Suppressor macrophage treated with lipopolysaccharide for 4 hours (primary cell): ENCODE results near the gene TSSK3.
A peak's percentile ranks its signal among the peaks of the same experiment; 100 is the strongest.

Experiments used
- DNase-seq: peaks from one replicate; pipeline ENCODE4 v3.0.0-alpha.2; 2020

Gene TSSK3

DNA sequence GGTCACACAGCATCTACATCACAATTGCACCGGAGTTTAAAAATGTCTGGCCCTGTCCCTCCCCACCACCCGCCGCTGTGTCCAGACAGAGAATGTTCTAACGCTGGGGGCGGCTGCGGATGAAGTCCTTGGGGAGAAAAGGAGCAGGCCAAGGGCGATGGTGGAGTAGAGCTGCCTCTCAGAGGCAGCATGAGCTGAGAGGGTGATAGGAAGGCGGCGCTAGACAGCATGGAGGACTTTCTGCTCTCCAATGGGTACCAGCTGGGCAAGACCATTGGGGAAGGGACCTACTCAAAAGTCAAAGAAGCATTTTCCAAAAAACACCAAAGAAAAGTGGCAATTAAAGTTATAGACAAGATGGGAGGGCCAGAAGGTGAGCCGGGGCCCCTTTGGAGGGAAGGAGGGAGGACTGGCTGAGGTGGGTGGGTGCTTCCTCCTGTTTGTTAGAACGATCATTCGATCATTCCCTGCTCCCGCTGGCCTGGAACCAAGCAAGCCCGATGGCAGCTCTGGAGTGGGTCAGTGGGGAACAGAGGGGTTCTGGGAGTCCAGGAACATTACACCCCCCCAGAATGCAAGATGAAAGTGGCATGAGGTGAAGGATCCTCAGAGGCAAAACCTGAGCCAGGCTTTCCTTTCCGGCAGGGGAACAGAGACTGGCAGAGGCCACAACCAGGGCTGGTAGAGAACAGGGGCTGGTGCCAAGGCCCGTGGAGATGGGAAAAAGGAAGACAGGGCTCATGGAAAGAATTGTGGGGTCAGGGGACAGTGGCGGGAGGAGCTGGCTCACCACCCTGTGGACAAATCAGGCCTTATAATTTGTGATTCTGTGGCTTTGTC, at the start of gene TSSK3, which contains the start of gene FAM229A:
Gene TSSK3 (plus strand): TSS at position 66 of the 840 bp plus-strand sequence. CDS start 163 bp downstream, at position 229.
Gene FAM229A (minus strand): TSS at position 12 of the 840 bp plus-strand sequence. CDS start 394 bp downstream, outside the sequence.
- no peak for DNase-seq

GRCh38 chr1:32316903-32317277, 45.4 kb upstream of the TSSK3 start:
- no peak for DNase-seq

DNA sequence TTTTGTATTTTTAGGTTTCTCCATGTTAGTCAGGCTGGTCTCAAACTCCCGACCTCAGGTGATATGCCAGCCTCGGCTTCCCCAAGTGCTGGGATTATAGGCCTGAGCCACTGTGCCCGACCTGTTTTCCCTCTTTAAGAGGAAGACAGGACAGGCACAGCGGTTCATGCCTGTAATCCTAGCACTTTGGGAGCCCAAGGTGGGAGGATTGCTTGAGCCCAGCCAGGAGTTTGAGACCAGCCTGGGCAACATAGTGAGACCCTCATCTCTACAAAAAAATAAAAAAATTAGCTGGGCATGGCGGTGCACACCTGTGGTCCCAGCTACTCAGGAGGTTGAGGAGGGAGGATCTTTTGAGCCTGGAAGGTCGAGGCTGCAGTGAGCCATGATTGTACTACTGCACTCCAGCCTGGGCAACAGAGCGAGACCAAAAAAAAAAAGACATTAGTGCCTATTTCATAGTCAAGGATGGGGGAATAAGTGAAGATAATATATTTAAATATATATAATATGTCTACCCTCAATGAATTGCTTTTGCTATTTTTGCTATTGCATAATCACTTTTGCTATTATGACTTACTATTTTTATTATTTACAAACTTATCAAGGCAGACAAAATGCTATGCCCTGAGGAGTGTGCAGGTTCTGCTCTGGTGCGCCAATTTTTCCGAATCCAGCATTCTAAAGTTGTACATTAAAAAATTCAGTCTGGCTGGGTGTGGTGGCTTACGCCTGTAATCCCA, 44.0 kb upstream of the TSSK3 start:
- no peak for DNase-seq

GRCh38 chr1:32321712-32322291, 40.5 kb upstream of the TSSK3 start:
- no peak for DNase-seq

- no peak for DNase-seq
These were observed 35.1 kb upstream of the TSSK3 start for GRCh38 chr1:32327204-32327603.

DNA sequence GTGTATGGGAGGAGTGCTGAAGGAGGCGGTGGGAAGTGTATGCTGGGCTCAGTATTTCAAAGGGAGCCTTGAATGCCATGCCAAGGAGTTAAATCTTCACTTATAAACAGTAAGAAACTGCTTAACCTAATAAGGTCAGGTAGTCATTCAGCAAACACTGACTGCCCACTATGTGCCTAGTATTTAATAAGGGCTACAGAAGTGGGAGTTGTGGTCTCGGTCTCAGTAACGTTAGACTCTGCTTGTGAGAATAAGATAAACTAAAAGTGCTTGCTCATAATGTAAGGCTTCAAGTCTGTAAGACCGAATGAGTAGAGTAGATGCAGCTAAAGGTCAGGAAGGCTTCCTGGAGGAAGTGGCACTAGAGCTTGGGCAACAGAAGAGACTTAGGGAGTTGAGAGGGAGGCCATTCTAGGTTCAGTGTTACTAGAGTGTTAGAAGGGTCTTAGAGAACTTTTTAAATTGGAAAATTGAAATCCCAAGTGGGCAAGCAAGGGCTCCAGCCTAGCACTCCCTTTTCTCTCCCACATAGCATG, 32.3 kb upstream of the TSSK3 start:
- DNase-seq = no peak

- no peak for DNase-seq
These were observed 31.7 kb upstream of the TSSK3 start for GRCh38 chr1:32330558-32331151.

DNA sequence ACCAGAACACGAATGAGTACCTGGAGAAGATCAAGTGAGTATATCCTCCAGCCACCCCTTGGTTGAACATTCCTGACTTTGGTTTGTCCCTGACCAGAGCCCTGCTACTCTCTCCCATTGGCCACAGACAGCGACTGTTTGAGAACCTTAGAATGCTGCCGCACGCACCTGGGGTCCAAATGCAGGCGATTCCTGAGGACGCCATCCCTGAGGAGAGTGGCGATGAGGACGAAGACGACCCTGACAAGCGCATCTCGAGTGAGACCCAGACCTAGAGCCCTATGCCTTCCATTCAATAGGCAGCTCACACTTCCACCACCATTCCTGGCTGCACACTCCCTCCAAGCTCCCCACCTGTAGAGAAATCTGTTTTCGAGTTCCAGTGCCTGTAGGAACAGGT, 30.8 kb upstream of the TSSK3 start:
- no peak for DNase-seq

DNA sequence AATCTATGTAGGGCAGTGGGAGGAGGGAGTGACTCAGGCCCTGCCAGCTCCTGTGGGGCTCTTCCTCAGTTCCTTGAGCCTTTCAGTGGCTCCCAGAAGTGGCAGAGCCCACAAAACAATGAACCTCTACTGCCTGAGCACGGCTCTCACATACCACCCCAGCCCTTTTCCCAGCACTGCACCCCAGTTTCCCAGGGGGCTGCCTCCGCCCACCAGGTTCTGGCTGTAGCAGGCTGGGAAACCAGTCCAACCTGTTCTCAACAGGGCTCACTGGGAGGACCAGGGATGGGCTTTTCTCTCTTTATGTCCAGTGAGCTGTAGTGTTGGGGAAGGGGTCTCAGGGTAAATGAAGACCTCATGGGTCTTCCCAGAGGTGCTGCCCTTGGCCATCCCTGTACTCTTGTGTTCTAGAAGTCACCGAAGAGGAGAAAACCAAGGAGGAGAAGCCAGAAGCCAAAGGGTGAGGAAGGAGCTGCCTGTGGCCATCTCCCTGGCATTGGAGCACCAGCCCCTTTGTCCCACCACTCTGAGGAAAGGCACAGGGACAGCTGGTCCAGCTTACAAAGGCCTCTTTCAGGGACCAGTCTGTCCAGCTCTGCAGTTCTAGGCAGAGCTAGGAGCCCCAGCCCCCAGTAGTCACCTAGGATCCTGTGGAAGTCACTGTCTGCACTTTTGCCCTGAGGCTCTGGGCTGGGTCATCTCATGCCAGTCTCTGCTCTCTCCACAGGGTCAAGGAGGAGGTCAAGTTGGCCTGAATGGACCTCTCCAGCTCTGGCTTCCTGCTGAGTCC, 29.9 kb upstream of the TSSK3 start:
- no peak for DNase-seq

- DNase-seq = no peak
These were observed 28.9 kb upstream of the TSSK3 start for GRCh38 chr1:32333251-32333963.

DNA sequence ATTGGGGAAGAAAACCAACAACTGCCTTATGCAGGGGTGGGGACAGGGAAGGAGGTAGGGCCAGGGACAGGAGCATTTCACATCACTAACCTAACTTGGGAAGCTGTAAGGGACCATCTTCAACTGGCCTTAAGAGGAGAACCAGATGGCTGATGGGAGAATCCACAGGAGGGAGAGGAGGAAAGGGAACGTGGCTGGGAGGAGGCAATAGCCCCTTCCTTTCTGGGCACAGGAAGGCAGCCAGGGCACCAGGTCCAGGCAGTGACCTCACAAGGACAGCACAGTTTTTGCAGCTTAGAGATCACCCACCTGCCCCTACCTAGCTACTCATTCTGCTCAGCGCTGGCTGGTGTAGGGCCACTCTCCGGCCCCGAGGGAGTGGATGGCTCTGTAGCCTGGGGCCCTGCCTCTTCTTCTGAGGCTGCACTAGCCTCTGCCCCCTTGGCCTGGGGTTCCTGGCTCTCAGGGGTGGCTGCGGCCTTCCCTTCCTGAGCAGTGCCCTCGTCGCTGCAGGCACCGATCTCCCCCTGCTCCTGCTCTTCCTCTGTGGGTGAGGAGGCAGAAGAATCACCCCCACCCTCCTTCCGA, 28.0 kb upstream of the TSSK3 start:
- DNase-seq = no peak

DNA sequence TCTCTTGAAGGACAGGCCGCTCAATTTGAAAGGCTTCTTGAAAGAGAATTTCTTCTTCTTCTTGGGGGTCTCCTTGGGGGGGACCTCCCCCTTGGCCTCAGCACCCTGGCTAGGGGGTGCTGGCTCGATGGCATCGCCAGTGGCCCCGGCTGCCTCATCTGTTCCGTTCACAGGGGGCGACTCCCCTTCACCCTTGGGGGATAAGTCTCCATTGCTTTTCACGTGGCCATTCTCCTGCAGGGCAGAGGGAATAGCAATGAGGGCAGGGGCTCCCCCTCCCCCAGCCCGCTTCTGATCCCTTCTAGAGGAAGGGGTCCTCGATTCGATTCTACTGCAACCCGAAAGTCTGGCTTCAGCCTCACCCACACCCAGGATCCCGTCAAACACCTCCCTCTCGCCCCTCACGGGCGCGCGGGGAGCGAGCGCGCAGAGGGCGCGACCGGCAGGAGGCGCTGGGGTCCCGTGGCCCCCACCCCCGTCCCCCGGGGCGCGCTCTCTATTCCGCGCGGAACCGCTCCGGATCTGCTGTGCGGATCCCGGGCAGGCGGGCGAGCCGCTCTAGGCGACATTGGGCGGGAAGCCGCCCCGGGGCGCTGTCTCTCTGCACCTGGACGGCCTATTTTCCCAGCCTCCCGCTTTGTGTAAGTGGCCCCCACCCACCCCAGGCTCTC, 27.3 kb upstream of the TSSK3 start:
- peak; percentile 76 for DNase-seq

DNA sequence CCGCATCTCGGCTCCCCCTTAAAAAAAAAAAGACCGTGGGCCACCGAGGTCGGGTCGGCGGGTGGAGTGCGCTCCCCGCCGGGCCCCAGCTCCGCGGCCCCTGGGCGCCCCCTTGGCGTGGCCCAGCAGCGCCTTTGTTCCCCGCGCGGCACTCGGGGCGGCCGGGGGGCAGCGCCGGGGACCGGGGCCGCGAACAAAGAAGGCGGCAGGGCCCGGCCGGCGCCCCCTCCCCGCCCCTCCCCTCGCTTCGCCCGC, 26.9 kb upstream of the TSSK3 start:
- no peak for DNase-seq

- peak; percentile 76 for DNase-seq
These were observed 26.3 kb upstream of the TSSK3 start, which contains the start of gene MARCKSL1 for GRCh38 chr1:32335790-32336590. Gene MARCKSL1 (minus strand): TSS chr1:32336233. CDS start chr1:32336033, 200 bp downstream.

DNA sequence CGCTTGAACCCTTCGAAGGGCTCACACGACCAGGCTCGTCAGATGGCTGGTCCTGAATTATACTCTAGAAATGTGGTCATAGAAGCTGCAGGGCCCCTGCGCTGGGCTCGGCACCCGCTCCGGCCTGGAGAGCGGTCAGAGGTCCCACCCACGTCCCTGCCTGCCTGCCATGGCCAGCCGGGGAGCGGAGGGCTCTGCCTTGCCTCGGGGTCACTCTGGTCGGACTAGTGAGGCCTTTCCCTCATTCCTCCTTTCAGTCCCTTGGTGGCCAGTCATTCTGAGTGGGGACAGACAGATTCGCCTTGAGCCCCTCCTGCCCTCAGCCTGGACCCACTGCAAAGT, 25.8 kb upstream of the TSSK3 start:
- no peak for DNase-seq

- DNase-seq = peak; percentile 94
These were observed 25.2 kb upstream of the TSSK3 start for GRCh38 chr1:32336963-32337675.

DNA sequence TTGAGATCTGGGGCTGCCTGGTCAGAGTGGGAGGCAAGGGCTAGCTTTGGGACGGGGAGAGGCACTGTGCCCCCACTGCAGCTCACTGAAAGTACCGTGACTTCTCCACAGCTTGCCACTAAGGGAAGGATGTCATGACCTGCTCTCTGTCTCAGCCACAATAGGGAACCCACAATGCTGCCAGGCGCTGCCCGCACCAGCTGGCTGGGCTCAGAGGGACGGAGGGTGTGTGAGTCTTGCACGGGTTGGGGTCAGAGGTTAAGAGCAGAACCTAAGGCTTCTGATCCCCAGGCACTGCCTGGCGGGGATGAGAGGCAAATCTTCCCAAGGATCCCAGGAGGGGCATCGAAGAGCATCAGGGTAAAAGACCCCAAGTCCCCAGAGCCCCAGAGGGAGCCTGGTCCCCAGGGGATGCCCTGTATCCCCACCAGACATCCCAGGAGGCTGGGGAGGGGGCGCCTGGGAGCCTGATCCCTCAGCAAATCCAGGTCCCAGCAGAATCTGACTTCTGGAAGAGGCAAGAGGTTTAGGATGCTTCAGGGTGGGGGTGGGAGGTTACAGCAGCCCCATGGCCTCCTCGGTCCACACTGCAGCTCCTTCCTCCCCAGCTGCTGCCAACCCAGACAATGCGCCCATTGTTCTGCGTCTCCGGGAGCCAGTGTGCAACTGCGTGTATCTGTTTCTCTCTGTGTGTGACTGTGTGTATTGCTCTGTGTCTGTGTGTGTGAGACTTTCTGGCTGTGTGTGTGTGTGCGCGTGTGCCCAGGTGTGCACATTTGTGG, 24.3 kb upstream of the TSSK3 start:
- DNase-seq = peak; percentile 80

DNA sequence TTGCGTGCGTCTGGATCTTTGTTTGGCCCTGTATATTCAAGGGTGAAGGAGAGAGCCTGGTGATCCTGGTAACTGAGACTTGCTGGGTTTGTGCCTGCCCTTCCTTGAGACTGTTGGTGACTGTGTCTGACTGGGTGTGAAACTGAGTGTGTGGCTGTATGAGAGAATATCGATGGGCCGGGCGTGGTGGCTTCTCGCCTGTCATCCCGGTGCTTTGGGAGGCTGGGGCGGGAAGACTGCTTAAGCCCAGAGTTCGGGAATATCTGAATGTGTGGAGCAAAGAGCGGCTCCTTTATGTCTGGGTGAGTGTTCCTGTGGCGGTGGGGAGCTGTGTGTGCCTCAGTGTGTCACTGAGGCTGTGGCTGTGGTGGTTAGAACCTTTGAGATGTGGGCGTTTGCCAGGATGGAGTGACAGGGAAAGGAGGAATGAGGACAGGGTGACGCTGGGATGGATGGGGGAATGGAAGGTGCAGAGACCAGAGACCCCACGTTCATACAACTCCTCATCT, 23.6 kb upstream of the TSSK3 start:
- no peak for DNase-seq
